K562 (cell line): ENCODE results near the gene ZNF37A. TPM values are rescaled to one million over a fixed set of nuclear protein-coding genes. Genes with fewer than 3 reads are reported as not detected.

Source experiments
- ARID1B ChIP-seq: fragments of 450-650 bp; IDR thresholded peaks from 2 replicates; pipeline ENCODE4 v1.6.1; 2016; ENCODE audit warnings: antibody characterized with exemption, mild to moderate bottlenecking, inconsistent platforms
- ARNT ChIP-seq, 2 experiments: fragments of 450-650 bp; IDR thresholded peaks; 2 replicates each; pipeline ENCODE4 v1.6.1; 2016; ENCODE audit warnings: mild to moderate bottlenecking in 1 of 2
- ESRRB ChIP-seq: fragments of 250-450 bp; sonication (Bioruptor Pico); IDR thresholded peaks from 2 replicates; pipeline ENCODE4 v1.5.0; 2020; ENCODE audit warnings: mild to moderate bottlenecking, moderate library complexity, borderline replicate concordance
- FOXM1 ChIP-seq, 2 experiments: fragments of 450-650 bp in 1 of 2; sonication (generic) in 1 of 2; formaldehyde crosslinking in 1 of 2; IDR thresholded peaks; 2 replicates each; pipeline versions ENCODE4 v1.6.1 to v1.9.0; 2017 to 2022; ENCODE audit warnings: low read depth in 2 of 2, mild to moderate bottlenecking in 2 of 2, missing genetic modification reagents in 1 of 2, moderate library complexity in 1 of 2
- HDAC1 ChIP-seq, 2 experiments: fragments of 450-650 bp; IDR thresholded peaks; 2 replicates each; pipeline ENCODE4 v1.6.1; 2016 to 2017; ENCODE audit warnings: inconsistent platforms in 1 of 2, mild to moderate bottlenecking in 1 of 2, moderate library complexity in 1 of 2
- KDM1A ChIP-seq, 2 experiments: fragments of 450-650 bp; IDR thresholded peaks; 2 replicates each; pipeline ENCODE4 v1.6.1; 2016; ENCODE audit warnings: mild to moderate bottlenecking in 2 of 2
- MAFG ChIP-seq: fragments of 450-650 bp; conservative IDR thresholded peaks from 2 replicates; pipeline ENCODE4 v1.6.1; 2016; ENCODE audit warnings: missing genetic modification characterization, missing compliant biosample characterization
- NCOA4 ChIP-seq: fragments of 450-650 bp; IDR thresholded peaks from 2 replicates; pipeline ENCODE4 v1.6.1; 2018; ENCODE audit warnings: mild to moderate bottlenecking; ENCODE audit not compliant: partially characterized antibody
- SMAD4 ChIP-seq: fragments of 250-450 bp; sonication (Bioruptor Pico); conservative IDR thresholded peaks from 2 replicates; pipeline ENCODE4 v1.8.0; 2021; ENCODE audit warnings: inconsistent platforms, mild to moderate bottlenecking, moderate library complexity
- SRF ChIP-seq, 2 experiments: fragments of 250-450, 450-650 bp in 1 of 2; sonication (Bioruptor Pico) in 1 of 2; sonication (generic) in 1 of 2; formaldehyde crosslinking; IDR thresholded peaks; 2 replicates each; pipeline versions ENCODE4 v1.5.0 to v1.5.1; 2020 to 2022; ENCODE audit warnings: mild to moderate bottlenecking in 1 of 2, missing genetic modification reagents in 1 of 2
- TFAM ChIP-seq: fragments of 250-450 bp; sonication (Bioruptor Pico); conservative IDR thresholded peaks from 2 replicates; pipeline ENCODE4 v1.5.0; 2021; ENCODE audit warnings: mild to moderate bottlenecking, moderate library complexity
- polyA plus RNA-seq, 8 experiments: library from polyadenylated mRNA; depleted of rRNA in 4 of 8; stranded (reverse) in 5 of 8; unstranded in 3 of 8; fragments of >200 nt; fragmentation: Nextera tagmentation in 2 of 8; fragmentation: Illumina TruSeq in 1 of 8; extraction: Ambion mirVana in 2 of 8; extraction: Trizol in 1 of 8; gene quantifications; 2 replicates each; pipeline versions ENCODE4 v1.2.1 to v1.2.3, GENCODE V29; 2011 to 2014; ENCODE audit warnings: inconsistent platforms in 1 of 8, missing spikeins in 1 of 8
- total RNA-seq, 7 experiments: library from RNA; depleted of rRNA in 6 of 7; stranded (reverse); fragments of >200 nt in 6 of 7; fragmentation: Illumina TruSeq in 2 of 7; extraction: Trizol in 2 of 7; gene quantifications; 2 replicates each; pipeline versions ENCODE4 v1.2.1 to v1.2.3, GENCODE V29; 2011 to 2021; ENCODE audit warnings: low replicate concordance in 1 of 7
- TF ChIP-seq, protein P1 (sequence below): fragments of 200-600 bp; sonication (generic); IDR thresholded peaks from one replicate; pipeline ENCODE4 v1.6.1; 2012; ENCODE audit warnings: mild to moderate bottlenecking, low read depth, low read length, inconsistent platforms
- TF ChIP-seq, protein P2 (sequence below), 2 experiments: fragments of 200-800 bp in 1 of 2; sonication (Bioruptor generic) in 1 of 2; sonication (generic) in 1 of 2; formaldehyde crosslinking in 1 of 2; IDR thresholded peaks in 1 of 2; conservative IDR thresholded peaks in 1 of 2; 2 replicates each; pipeline versions ENCODE4 v1.5.0 to v1.6.1; 2016 to 2020; ENCODE audit warnings: missing compliant biosample characterization in 1 of 2, missing genetic modification characterization in 1 of 2, missing genetic modification reagents in 1 of 2

ZNF37A gene
- total and polyA plus RNA-seq, 9 of the 15 experiments (the other 6 are each of a cell fraction or from before 2014, with no cell fraction given): 4.1 to 21.6 (median 16.4) TPM

DNA sequence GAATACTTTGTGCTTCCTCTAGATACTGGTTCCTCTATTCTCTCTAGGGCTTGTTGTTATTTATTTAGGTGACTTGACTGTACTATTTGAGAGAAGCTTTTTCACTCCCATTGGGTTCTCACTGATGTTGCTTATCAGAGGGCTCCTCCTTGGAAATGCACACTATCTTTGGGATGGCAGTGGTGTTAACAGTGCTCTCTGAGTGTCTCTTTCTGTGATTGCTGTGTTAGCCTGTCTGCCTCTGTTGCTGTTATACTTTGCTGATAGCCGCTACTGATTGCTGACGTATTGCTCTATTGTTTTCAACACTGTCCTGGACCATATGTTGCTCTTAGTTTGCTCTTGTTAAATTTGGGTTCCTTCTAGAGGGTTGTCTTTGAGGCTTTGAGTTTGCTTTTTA is 49.0 kb upstream of the ZNF37A start (continued):
- TF ChIP-seq SMAD4 (CRISPR knock-in tag) (no peak), NCOA4 (no peak), TFAM (CRISPR knock-in tag) (no peak), ARID1B (peak; percentile 82), FOXM1 (IDR thresholded peaks at IDR 0.05; ENCODE audit: low read depth) (no peak), FOXM1 (CRISPR knock-in tag; IDR thresholded peaks at IDR 0.05; ENCODE audit: low read depth) (no peak), SRF (CRISPR knock-in tag; IDR thresholded peaks at IDR 0.05) (no peak), ESRRB (CRISPR knock-in tag) (no peak), MAFG (no peak), HDAC1 (IDR thresholded peaks at IDR 0.05) (peak in 1 of 2 experiments; percentile 68; a peak in 2 of 4 replicates), KDM1A (IDR thresholded peaks at IDR 0.05) (peak; percentile 87 to 92), ARNT (IDR thresholded peaks at IDR 0.05) (no peak)
- TF ChIP-seq, protein P1, sequence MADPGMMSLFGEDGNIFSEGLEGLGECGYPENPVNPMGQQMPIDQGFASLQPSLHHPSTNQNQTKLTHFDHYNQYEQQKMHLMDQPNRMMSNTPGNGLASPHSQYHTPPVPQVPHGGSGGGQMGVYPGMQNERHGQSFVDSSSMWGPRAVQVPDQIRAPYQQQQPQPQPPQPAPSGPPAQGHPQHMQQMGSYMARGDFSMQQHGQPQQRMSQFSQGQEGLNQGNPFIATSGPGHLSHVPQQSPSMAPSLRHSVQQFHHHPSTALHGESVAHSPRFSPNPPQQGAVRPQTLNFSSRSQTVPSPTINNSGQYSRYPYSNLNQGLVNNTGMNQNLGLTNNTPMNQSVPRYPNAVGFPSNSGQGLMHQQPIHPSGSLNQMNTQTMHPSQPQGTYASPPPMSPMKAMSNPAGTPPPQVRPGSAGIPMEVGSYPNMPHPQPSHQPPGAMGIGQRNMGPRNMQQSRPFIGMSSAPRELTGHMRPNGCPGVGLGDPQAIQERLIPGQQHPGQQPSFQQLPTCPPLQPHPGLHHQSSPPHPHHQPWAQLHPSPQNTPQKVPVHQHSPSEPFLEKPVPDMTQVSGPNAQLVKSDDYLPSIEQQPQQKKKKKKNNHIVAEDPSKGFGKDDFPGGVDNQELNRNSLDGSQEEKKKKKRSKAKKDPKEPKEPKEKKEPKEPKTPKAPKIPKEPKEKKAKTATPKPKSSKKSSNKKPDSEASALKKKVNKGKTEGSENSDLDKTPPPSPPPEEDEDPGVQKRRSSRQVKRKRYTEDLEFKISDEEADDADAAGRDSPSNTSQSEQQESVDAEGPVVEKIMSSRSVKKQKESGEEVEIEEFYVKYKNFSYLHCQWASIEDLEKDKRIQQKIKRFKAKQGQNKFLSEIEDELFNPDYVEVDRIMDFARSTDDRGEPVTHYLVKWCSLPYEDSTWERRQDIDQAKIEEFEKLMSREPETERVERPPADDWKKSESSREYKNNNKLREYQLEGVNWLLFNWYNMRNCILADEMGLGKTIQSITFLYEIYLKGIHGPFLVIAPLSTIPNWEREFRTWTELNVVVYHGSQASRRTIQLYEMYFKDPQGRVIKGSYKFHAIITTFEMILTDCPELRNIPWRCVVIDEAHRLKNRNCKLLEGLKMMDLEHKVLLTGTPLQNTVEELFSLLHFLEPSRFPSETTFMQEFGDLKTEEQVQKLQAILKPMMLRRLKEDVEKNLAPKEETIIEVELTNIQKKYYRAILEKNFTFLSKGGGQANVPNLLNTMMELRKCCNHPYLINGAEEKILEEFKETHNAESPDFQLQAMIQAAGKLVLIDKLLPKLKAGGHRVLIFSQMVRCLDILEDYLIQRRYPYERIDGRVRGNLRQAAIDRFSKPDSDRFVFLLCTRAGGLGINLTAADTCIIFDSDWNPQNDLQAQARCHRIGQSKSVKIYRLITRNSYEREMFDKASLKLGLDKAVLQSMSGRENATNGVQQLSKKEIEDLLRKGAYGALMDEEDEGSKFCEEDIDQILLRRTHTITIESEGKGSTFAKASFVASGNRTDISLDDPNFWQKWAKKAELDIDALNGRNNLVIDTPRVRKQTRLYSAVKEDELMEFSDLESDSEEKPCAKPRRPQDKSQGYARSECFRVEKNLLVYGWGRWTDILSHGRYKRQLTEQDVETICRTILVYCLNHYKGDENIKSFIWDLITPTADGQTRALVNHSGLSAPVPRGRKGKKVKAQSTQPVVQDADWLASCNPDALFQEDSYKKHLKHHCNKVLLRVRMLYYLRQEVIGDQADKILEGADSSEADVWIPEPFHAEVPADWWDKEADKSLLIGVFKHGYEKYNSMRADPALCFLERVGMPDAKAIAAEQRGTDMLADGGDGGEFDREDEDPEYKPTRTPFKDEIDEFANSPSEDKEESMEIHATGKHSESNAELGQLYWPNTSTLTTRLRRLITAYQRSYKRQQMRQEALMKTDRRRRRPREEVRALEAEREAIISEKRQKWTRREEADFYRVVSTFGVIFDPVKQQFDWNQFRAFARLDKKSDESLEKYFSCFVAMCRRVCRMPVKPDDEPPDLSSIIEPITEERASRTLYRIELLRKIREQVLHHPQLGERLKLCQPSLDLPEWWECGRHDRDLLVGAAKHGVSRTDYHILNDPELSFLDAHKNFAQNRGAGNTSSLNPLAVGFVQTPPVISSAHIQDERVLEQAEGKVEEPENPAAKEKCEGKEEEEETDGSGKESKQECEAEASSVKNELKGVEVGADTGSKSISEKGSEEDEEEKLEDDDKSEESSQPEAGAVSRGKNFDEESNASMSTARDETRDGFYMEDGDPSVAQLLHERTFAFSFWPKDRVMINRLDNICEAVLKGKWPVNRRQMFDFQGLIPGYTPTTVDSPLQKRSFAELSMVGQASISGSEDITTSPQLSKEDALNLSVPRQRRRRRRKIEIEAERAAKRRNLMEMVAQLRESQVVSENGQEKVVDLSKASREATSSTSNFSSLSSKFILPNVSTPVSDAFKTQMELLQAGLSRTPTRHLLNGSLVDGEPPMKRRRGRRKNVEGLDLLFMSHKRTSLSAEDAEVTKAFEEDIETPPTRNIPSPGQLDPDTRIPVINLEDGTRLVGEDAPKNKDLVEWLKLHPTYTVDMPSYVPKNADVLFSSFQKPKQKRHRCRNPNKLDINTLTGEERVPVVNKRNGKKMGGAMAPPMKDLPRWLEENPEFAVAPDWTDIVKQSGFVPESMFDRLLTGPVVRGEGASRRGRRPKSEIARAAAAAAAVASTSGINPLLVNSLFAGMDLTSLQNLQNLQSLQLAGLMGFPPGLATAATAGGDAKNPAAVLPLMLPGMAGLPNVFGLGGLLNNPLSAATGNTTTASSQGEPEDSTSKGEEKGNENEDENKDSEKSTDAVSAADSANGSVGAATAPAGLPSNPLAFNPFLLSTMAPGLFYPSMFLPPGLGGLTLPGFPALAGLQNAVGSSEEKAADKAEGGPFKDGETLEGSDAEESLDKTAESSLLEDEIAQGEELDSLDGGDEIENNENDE: no peak
- TF ChIP-seq, protein P2, sequence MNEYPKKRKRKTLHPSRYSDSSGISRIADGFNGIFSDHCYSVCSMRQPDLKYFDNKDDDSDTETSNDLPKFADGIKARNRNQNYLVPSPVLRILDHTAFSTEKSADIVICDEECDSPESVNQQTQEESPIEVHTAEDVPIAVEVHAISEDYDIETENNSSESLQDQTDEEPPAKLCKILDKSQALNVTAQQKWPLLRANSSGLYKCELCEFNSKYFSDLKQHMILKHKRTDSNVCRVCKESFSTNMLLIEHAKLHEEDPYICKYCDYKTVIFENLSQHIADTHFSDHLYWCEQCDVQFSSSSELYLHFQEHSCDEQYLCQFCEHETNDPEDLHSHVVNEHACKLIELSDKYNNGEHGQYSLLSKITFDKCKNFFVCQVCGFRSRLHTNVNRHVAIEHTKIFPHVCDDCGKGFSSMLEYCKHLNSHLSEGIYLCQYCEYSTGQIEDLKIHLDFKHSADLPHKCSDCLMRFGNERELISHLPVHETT (CRISPR knock-in tag; conservative IDR thresholded peaks at IDR 0.05 in 1 of 2, IDR thresholded peaks at IDR 0.05 in 1 of 2): no peak
